Neural cell (in vitro differentiated cells): Measurements from ENCODE around the gene C3orf85. TPM values are rescaled to one million over a fixed set of nuclear protein-coding genes. Genes with fewer than 3 reads are reported as not detected.

ENCODE experiments used
- H2AFZ ChIP-seq: fragments of 200-600, 300-800 bp; sonication (generic), shearing (Covaris generic); 2 replicates; pipeline ENCODE4 v1.6.0; 2014; ENCODE audit warnings: low read depth, mild to moderate bottlenecking, antibody characterized with exemption, low read length, moderate library complexity
- H3F3A ChIP-seq: fragments of 200-600 bp; shearing (Covaris generic); 2 replicates; pipeline ENCODE4 v1.6.1; 2016; ENCODE audit warnings: mild to moderate bottlenecking, moderate library complexity, mixed read lengths, antibody characterized with exemption, low read length; ENCODE audit not compliant: insufficient read depth, poor library complexity, severe bottlenecking
- H3K27ac ChIP-seq: fragments of 200-600, 300-800 bp; sonication (generic), shearing (Covaris generic); 2 replicates; pipeline ENCODE4 v1.5.1; 2014; ENCODE audit warnings: mild to moderate bottlenecking, low read length, moderate library complexity
- H3K27me3 ChIP-seq: fragments of 300-800, 200-600 bp; sonication (generic), shearing (Covaris generic); 2 replicates; pipeline ENCODE4 v1.6.0; 2014; ENCODE audit warnings: mild to moderate bottlenecking, low read depth, low read length, moderate library complexity; ENCODE audit not compliant: insufficient read depth
- H3K36me3 ChIP-seq: fragments of 300-800, 200-600 bp; sonication (generic), shearing (Covaris generic); 2 replicates; pipeline ENCODE4 v1.5.1; 2014; ENCODE audit warnings: mild to moderate bottlenecking, antibody characterized with exemption, low read length, moderate library complexity; ENCODE audit not compliant: insufficient read depth
- H3K4me2 ChIP-seq: fragments of 300-800, 200-600 bp; sonication (generic), shearing (Covaris generic); 2 replicates; pipeline ENCODE4 v1.6.0; 2014; ENCODE audit warnings: mild to moderate bottlenecking, low read length
- H3K4me3 ChIP-seq: fragments of 300-800, 200-600 bp; sonication (generic), shearing (Covaris generic); 2 replicates; pipeline ENCODE4 v1.5.1; 2014; ENCODE audit warnings: mild to moderate bottlenecking, low read length, moderate library complexity
- H3K79me2 ChIP-seq: fragments of 200-600 bp; shearing (Covaris generic); replicated peaks from 2 replicates; pipeline ENCODE4 v1.6.0; 2014; ENCODE audit warnings: mild to moderate bottlenecking, low read length, moderate library complexity; ENCODE audit not compliant: insufficient read depth
- H3K9ac ChIP-seq: fragments of 300-800, 200-600 bp; sonication (generic), shearing (Covaris generic); 2 replicates; pipeline ENCODE4 v1.6.1; 2016; ENCODE audit warnings: mild to moderate bottlenecking, low read length, mixed read lengths
- H3K9me2 ChIP-seq: fragments of 200-600 bp; shearing (Covaris generic); 2 replicates; pipeline ENCODE4 v1.6.1; 2016; ENCODE audit warnings: mild to moderate bottlenecking, low read length, mixed read lengths; ENCODE audit not compliant: insufficient read depth
- H3K9me3 ChIP-seq: fragments of 200-600, 300-800 bp; sonication (generic), shearing (Covaris generic); 2 replicates; pipeline ENCODE4 v1.6.1; 2016; ENCODE audit warnings: mild to moderate bottlenecking, mixed run types, low read length, moderate library complexity, mixed read lengths
- H4K20me1 ChIP-seq: fragments of 200-600 bp; shearing (Covaris generic); 2 replicates; pipeline ENCODE4 v1.6.1; 2016; ENCODE audit warnings: mild to moderate bottlenecking, mixed run types; ENCODE audit not compliant: insufficient read depth
- CTCF ChIP-seq: fragments of 450-650 bp; IDR thresholded peaks from 2 replicates; pipeline ENCODE4 v1.5.1; 2014; ENCODE audit warnings: antibody characterized with exemption, mild to moderate bottlenecking, moderate library complexity; ENCODE audit not compliant: poor library complexity, severe bottlenecking
- EP300 ChIP-seq: fragments of 450-650 bp; conservative IDR thresholded peaks from 2 replicates; pipeline ENCODE4 v1.6.1; 2014; ENCODE audit warnings: antibody characterized with exemption, mild to moderate bottlenecking, moderate library complexity; ENCODE audit not compliant: poor library complexity, severe bottlenecking
- EZH2 ChIP-seq: fragments of 200-600, 300-800 bp; shearing (Covaris generic), sonication (generic); IDR thresholded peaks from 2 replicates; pipeline ENCODE4 v1.6.1; 2014; ENCODE audit warnings: antibody characterized with exemption, low read length, borderline replicate concordance, mild to moderate bottlenecking; ENCODE audit not compliant: insufficient read depth, poor library complexity, severe bottlenecking
- MXI1 ChIP-seq: fragments of 450-650 bp; conservative IDR thresholded peaks from 2 replicates; pipeline ENCODE4 v1.6.1; 2014; ENCODE audit warnings: antibody characterized with exemption, mild to moderate bottlenecking; ENCODE audit not compliant: poor library complexity, severe bottlenecking
- POLR2AphosphoS5 ChIP-seq: IDR thresholded peaks from 2 replicates; pipeline ENCODE4 v1.6.1; 2012
- RAD21 ChIP-seq: fragments of 450-650 bp; conservative IDR thresholded peaks from 2 replicates; pipeline ENCODE4 v1.6.1; 2014; ENCODE audit warnings: antibody characterized with exemption, mild to moderate bottlenecking, moderate library complexity
- REST ChIP-seq: IDR thresholded peaks from 2 replicates; pipeline ENCODE4 v1.6.1; 2012; ENCODE audit warnings: borderline replicate concordance
- SMC3 ChIP-seq: fragments of 450-650 bp; conservative IDR thresholded peaks from 2 replicates; pipeline ENCODE4 v1.6.1; 2014; ENCODE audit warnings: antibody characterized with exemption, mild to moderate bottlenecking, moderate library complexity; ENCODE audit not compliant: poor library complexity
- TAF1 ChIP-seq: IDR thresholded peaks from 2 replicates; pipeline ENCODE4 v1.6.1; 2012; ENCODE audit warnings: low read depth
- polyA plus RNA-seq: library from polyadenylated mRNA; depleted of rRNA; stranded (reverse); fragments of >200 nt; gene quantifications from 2 replicates; pipeline ENCODE4 v1.2.3, GENCODE V29; 2014

C3orf85 gene
- polyA plus RNA-seq, 1 donor from 2014 or later = not detected

GRCh38 chr3:109149078-109149477 is 12.6 kb downstream of the C3orf85 start:
- H3K9me3 ChIP-seq = no peaks in the 10 kb centered on the region
- no peak overlapping the region for H3K27ac ChIP-seq
- no peaks in the 10 kb centered on the region for H3K9me2 ChIP-seq
- H2AFZ ChIP-seq = no peak overlapping the region
- H3K27me3 ChIP-seq = no peaks in the 10 kb centered on the region
- H3K4me3 ChIP-seq = no peak overlapping the region
- H3K9ac ChIP-seq = no peak overlapping the region
- TF ChIP-seq EP300 (no peak), REST (no peak), EZH2 (no peak), SMC3 (no peak), POLR2AphosphoS5 (no peak), CTCF (no peak), MXI1 (no peak), TAF1 (no peak), RAD21 (no peak)
- no peaks in the 10 kb centered on the region for H4K20me1 ChIP-seq
- H3K36me3 ChIP-seq = no peaks in the 10 kb centered on the region
- no peaks in the 10 kb centered on the region for H3F3A ChIP-seq
- no peaks in the 10 kb centered on the region for H3K79me2 ChIP-seq
- no peak overlapping the region for H3K4me2 ChIP-seq

- Histone ChIP-seq H3K36me3 (no peaks in the 10 kb centered on the region), H3K79me2 (no peaks in the 10 kb centered on the region), H3K27ac (no peak overlapping the region), H3K9me3 (no peaks in the 10 kb centered on the region), H3K9ac (no peak overlapping the region), H3K27me3 (no peaks in the 10 kb centered on the region), H2AFZ (no peak overlapping the region), H3K4me2 (no peak overlapping the region), H3F3A (no peaks in the 10 kb centered on the region), H3K4me3 (no peak overlapping the region), H4K20me1 (no peaks in the 10 kb centered on the region), H3K9me2 (no peaks in the 10 kb centered on the region)
- TF ChIP-seq EZH2 (no peak), SMC3 (no peak), CTCF (no peak), RAD21 (no peak), TAF1 (no peak), POLR2AphosphoS5 (no peak), REST (no peak), MXI1 (no peak), EP300 (no peak)
These were observed 15.8 kb downstream of the C3orf85 start for GRCh38 chr3:109152320-109152719.
